GM23248 (cell line): ENCODE results near the gene ZNF394.

Source experiments
- EZH2 ChIP-seq: fragments of 200-600 bp; sonication (generic); IDR thresholded peaks from 2 replicates; pipeline ENCODE4 v1.6.1; 2018; ENCODE audit warnings: antibody characterized with exemption, mild to moderate bottlenecking; ENCODE audit not compliant: insufficient read depth, poor library complexity, severe bottlenecking
- EZH2phosphoT487 ChIP-seq: fragments of 200-600 bp; sonication (generic); IDR thresholded peaks from 2 replicates; pipeline ENCODE4 v1.6.1; 2018; ENCODE audit warnings: antibody characterized with exemption, moderate library complexity, mild to moderate bottlenecking, low read depth; ENCODE audit not compliant: insufficient read depth

- TF ChIP-seq EZH2 (no peak), EZH2phosphoT487 (no peak)
Measured at GRCh38 chr7:99453105-99453504, 47.0 kb downstream of the ZNF394 start.
